K562 treated with DMSO at 1 percent for 24 hours (cell line): ENCODE data around the gene AEBP1. TPM values are rescaled to one million over a fixed set of nuclear protein-coding genes. Genes with fewer than 3 reads are reported as not detected.

Experiments
- total RNA-seq: library from RNA; unstranded; fragments of 300-600 nt; gene quantifications from 2 replicates; pipeline ENCODE4 v1.2.3, GENCODE V29; 2022; ENCODE audit warnings: low read depth; ENCODE audit not compliant: insufficient read depth

Gene AEBP1
- 0.24 and 0.39 TPM in 2 replicates for total RNA-seq

DNA sequence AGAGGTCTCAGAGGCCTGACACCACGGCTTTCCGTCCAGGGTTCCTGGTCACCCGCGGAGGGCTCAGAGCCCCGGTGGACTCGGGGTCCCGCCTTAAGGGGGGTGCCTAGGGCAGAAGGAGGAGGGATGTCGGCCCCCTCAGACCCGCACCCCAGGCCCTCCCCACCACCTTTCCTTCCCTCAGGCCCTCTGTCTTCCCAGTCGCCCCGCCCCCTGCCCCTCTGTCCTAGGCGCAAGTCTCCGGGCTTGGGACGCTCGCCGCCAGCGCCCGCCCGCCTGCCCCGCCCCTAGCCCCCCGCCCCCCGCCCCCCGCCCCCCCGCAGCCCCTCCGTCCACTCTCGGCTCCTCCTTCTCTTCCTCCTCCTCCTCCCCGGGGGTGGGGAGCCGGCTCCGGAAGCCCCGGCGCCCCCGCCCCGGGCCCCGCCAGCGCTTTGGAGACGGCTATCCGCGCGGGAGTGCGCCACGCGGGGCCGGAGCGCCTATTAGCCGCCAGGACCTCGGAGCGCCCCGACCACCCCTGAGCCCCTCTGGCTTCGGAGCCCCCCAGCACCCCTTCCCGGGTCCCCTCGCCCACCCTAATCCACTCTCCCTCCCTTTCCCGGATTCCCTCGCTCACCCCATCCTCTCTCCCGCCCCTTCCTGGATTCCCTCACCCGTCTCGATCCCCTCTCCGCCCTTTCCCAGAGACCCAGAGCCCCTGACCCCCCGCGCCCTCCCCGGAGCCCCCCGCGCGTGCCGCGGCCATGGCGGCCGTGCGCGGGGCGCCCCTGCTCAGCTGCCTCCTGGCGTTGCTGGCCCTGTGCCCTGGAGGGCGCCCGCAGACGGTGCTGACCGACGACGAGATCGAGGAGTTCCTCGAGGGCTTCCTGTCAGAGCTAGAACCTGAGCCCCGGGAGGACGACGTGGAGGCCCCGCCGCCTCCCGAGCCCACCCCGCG is at the start of gene AEBP1:
Gene AEBP1 (plus strand): TSS at position 423 of the 937 bp plus-strand sequence. CDS start 321 bp downstream, at position 744.

GRCh38 chr7:44065431-44066110 is 38.6 kb upstream of the AEBP1 start, which contains the start of gene PGAM2:
TSS of gene PGAM2 (minus strand) at chr7:44065567. CDS start at chr7:44065529, 38 bp downstream.

GRCh38 chr7:44123190-44124003 is 19.3 kb downstream of the AEBP1 start, which contains the start of gene POLD2:
TSS of gene POLD2 (minus strand) at chr7:44123548. CDS start at chr7:44122053, 1,495 bp downstream.

DNA sequence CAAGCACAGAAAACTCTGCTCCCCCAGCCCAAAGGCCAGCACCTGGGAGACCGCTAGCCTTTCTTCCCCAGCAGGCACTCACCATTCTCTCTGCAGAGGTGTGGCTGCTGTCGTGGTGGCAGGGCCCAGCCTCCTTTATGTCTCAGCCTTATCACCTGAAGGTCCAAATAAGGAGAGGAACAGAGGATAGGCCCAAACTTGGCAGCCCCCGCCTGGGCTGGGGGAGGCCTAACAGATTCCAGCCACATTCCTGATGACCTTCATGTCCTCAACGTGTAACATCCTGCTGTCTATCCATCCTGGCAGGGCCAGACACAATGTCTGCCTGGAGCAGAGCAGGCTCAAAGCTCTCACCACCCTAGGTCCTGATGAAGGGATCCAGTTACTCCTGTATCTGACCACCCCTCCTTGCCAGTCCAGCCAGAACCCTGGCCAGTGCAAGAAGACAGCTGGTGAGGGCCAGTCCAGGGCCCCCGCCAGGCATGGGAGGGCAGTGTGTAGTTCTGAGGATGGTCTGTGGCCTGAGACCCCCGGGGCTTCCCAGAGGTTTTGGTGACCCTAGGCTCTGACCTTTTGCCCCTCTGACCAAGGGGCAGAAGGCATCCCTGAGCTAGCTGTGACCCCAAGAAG is 37.2 kb downstream of the AEBP1 start, which contains the start of gene MYL7:
Gene MYL7 (minus strand): TSS at position 112 of the 630 bp plus-strand sequence. CDS start 27 bp downstream, at position 85.

Other genes with a start within 250 kb of the AEBP1 start
- gene MRPS24, start 234.8 kb upstream of the AEBP1 start, total RNA-seq: 255 and 257 TPM in 2 replicates
- gene URGCP, start 197.7 kb upstream of the AEBP1 start, total RNA-seq: 25.8 and 33.3 TPM in 2 replicates
- 9.7 and 12.0 TPM in 2 replicates for gene UBE2D4, start 177.9 kb upstream of the AEBP1 start, total RNA-seq
- not detected in 2 replicates for gene SPDYE1, start 106.4 kb upstream of the AEBP1 start, total RNA-seq
- gene DBNL, start 59.6 kb upstream of the AEBP1 start, total RNA-seq: 57.0 and 64.1 TPM in 2 replicates
- not detected in 2 replicates for gene PGAM2, start 38.8 kb upstream of the AEBP1 start, total RNA-seq
- 11.0 and 16.8 TPM in 2 replicates for gene POLM, start 21.8 kb upstream of the AEBP1 start, total RNA-seq
- gene POLD2, start 19.2 kb downstream of the AEBP1 start, total RNA-seq: 128 and 147 TPM in 2 replicates
- gene MYL7, start 37.0 kb downstream of the AEBP1 start, total RNA-seq: not detected in 2 replicates
- gene GCK, start 85.1 kb downstream of the AEBP1 start, total RNA-seq: 0.78 and 2.3 TPM in 2 replicates
- 108 and 112 TPM in 2 replicates for gene YKT6, start 96.6 kb downstream of the AEBP1 start, total RNA-seq
- not detected in 2 replicates for gene CAMK2B, start 221.2 kb downstream of the AEBP1 start, total RNA-seq